Cardiac muscle cell (in vitro differentiated cells and primary cell): Measurements from ENCODE around the gene AFF2. TPM values are rescaled to one million over a fixed set of nuclear protein-coding genes. Genes with fewer than 3 reads are reported as not detected.

Experiments used
- DNase-seq, 2 donors: peaks; one replicate each; pipeline versions ENCODE4 v3.0.0 to v3.0.0-alpha.2; 2010 to 2017; ENCODE audit warnings: low read depth in 1 of 2, low spot score in 1 of 2
- H3K27ac ChIP-seq: fragments of 200-600 bp; sonication (generic); 2 replicates; pipeline ENCODE4 v1.5.1; 2016
- H3K27me3 ChIP-seq: fragments of 200-600 bp; sonication (generic); 2 replicates; pipeline ENCODE4 v1.6.0; 2016; ENCODE audit warnings: control low read depth
- H3K36me3 ChIP-seq: fragments of 200-600 bp; sonication (generic); 2 replicates; pipeline ENCODE4 v1.5.1; 2016; ENCODE audit warnings: control low read depth
- H3K4me1 ChIP-seq: fragments of 200-600 bp; sonication (generic); 2 replicates; pipeline ENCODE4 v1.8.1; 2017; ENCODE audit warnings: low read depth, mild to moderate bottlenecking, mixed run types
- H3K4me3 ChIP-seq: fragments of 200-600 bp; sonication (generic); 2 replicates; pipeline ENCODE4 v1.5.1; 2016; ENCODE audit warnings: mild to moderate bottlenecking
- H3K9me3 ChIP-seq: fragments of 200-600 bp; sonication (generic); 2 replicates; pipeline ENCODE4 v1.5.1; 2017; ENCODE audit warnings: low read depth, mild to moderate bottlenecking, control low read depth
- CTCF ChIP-seq: IDR thresholded peaks from 2 replicates; pipeline ENCODE4 v1.5.1; 2012; ENCODE audit warnings: low read depth, mild to moderate bottlenecking, low read length
- polyA plus RNA-seq: library from polyadenylated mRNA; unstranded; fragments of >200 nt; fragmentation: Nextera tagmentation; extraction: Ambion mirVana; gene quantifications from 2 replicates; pipeline ENCODE4 v1.2.1, GENCODE V29; 2016
- total RNA-seq: library from RNA; depleted of rRNA; stranded (reverse); fragments of >200 nt; gene quantifications from 2 replicates; pipeline ENCODE4 v1.2.3, GENCODE V29; 2016

The AFF2 gene
- total and polyA plus RNA-seq, 2 experiments from 2014 or later, result 4.4 to 8.3 TPM

- no peaks in the 10 kb centered on the region for H3K27me3 ChIP-seq
- H3K9me3 ChIP-seq, result no peaks in the 10 kb centered on the region
- TF ChIP-seq CTCF, result no peak
- no peaks in the 10 kb centered on the region for H3K36me3 ChIP-seq
- H3K27ac ChIP-seq, result no peak overlapping the region
- no peaks in the 10 kb centered on the region for H3K4me1 ChIP-seq
- H3K4me3 ChIP-seq, result no peak overlapping the region
- no peak for DNase-seq
Measured at GRCh38 chrX:148850631-148851030, 350.2 kb downstream of the AFF2 start.

DNA sequence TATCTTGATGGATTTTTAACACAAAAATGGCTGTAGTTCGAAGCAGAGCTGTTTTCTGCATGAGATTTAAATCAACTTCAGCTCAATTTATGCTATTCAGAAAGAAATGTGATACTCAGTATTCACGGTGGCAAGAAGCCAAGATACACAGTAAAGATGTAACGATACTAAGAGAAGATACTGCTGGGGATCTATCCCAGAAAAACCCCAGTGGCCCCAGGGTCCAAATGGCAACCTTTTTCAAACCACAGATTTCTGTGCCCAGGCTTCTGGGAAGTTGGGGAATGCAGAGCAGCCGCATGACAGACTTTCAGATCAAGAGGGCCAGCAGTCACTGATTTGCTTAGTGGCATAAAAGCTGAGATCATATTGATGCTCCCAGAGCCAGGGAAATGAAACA, 353.9 kb downstream of the AFF2 start:
- no peaks in the 10 kb centered on the region for H3K27me3 ChIP-seq
- no peak overlapping the region for H3K4me3 ChIP-seq
- H3K9me3 ChIP-seq, result no peaks in the 10 kb centered on the region
- no peak for TF ChIP-seq CTCF
- no peak overlapping the region for H3K27ac ChIP-seq
- H3K36me3 ChIP-seq, result no peaks in the 10 kb centered on the region
- no peaks in the 10 kb centered on the region for H3K4me1 ChIP-seq
- DNase-seq, result no peak

DNA sequence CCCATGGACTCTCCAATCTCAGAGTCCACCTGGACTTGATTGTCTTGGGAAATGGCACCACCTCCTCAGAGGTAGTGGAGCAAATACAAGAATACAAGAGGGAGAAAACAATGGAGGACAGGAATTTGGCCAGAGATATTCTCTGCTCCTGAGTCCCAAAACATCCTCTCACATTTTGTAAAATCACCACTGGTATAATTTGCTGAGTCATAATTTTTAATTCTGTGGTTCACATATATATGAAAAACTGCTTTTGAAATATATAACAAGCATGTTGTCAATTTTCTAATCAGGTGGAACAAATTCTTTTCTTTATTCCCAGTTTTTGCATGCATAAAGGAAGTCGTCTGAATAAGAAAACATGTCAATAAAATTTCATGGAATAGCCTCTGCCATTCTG, 356.1 kb downstream of the AFF2 start:
- TF ChIP-seq CTCF, result no peak

GRCh38 chrX:148865277-148866210, 365.1 kb downstream of the AFF2 start:
- H3K27me3 ChIP-seq, result peaks cover 6% of the 10 kb centered on the region
- no peaks in the 10 kb centered on the region for H3K4me1 ChIP-seq
- no peak overlapping the region for H3K4me3 ChIP-seq
- H3K27ac ChIP-seq, result no peak overlapping the region
- no peak for TF ChIP-seq CTCF
- DNase-seq, result no peak
- no peaks in the 10 kb centered on the region for H3K9me3 ChIP-seq
- no peaks in the 10 kb centered on the region for H3K36me3 ChIP-seq

More for the DNA sequence above, 356.1 kb downstream of the AFF2 start:
- no peaks in the 10 kb centered on the region for H3K36me3 ChIP-seq
- no peaks in the 10 kb centered on the region for H3K27me3 ChIP-seq
- no peaks in the 10 kb centered on the region for H3K4me1 ChIP-seq
- no peak overlapping the region for H3K4me3 ChIP-seq
- no peak overlapping the region for H3K27ac ChIP-seq
- no peak for DNase-seq
- no peaks in the 10 kb centered on the region for H3K9me3 ChIP-seq

DNA sequence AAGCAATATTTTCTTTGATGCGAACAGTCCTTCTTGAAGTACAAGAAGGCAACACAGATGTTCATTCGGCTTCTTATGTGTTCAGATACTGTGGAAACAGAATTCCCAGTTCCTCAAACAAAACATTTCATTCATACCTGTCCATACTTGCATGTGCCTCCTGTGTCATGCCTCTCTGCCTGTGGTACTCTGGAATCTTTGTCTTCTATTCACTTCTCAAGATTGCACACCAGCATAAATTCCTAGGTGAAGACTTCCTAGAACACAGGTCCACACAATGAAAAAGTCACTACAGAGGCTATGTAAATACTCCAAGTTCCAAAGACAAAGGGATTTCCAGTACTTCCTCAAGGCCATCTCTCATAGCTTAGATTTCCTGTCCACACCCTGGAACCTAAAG, 367.2 kb downstream of the AFF2 start:
- Histone ChIP-seq H3K27me3 (peaks cover 14% of the 10 kb centered on the region), H3K4me1 (no peaks in the 10 kb centered on the region), H3K36me3 (no peaks in the 10 kb centered on the region), H3K4me3 (no peak overlapping the region), H3K27ac (no peak overlapping the region), H3K9me3 (no peaks in the 10 kb centered on the region)
- no peak for TF ChIP-seq CTCF
- no peak for DNase-seq
